ENCODE data around the gene C1orf52.
A peak's percentile ranks its signal among the peaks of the same experiment; 100 is the strongest.

The C1orf52 gene

DNA sequence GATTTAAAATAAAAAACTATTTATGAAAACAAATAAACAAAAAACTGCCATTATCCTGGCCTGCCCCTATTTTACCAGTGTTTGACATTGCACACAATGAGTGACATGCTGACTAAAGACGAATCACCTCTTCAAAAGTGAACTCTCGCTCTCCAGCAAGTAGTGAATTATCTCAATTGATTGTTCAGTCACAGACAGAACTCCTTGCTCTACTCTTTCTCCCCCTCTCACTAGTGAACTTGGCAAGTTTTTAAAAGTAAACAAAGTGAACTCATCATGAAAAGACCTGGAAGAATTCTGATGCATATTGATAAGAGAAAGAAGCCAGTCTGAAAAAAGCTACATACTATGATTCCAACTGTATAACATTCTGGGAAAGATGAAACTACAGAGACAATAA is 4.7 kb upstream of the C1orf52 start:
- Histone ChIP-seq H2AK5ac (ENCODE audit: low read length) (no peak overlapping the region), H3K36me3 (ENCODE audit: control insufficient read depth in 1 of 2, insufficient read depth in 2 of 2, low read length in 2 of 2) (peaks cover 10 to 12% of the 10 kb centered on the region in 2 experiments), H2BK12ac (ENCODE audit: low read length) (no peak overlapping the region), H3K79me1 (ENCODE audit: low read length) (peaks cover 3% of the 10 kb centered on the region), H3K4ac (ENCODE audit: low read depth, low read length) (no peak overlapping the region), H3K18ac (ENCODE audit: low read length) (no peak overlapping the region), H3K9me3 (ENCODE audit: insufficient read depth, low read depth, low read length) (no peaks in the 10 kb centered on the region), H3K4me1 (ENCODE audit: control insufficient read depth in 1 of 2, insufficient read depth in 2 of 2, low read length in 2 of 2) (no peaks in the 10 kb centered on the region), H2BK120ac (ENCODE audit: insufficient read depth, low read length, poor library complexity) (no peak overlapping the region), H3K23ac (ENCODE audit: low read length) (no peak overlapping the region), H2BK5ac (ENCODE audit: low read depth, low read length, poor library complexity) (no peak overlapping the region), H3K79me2 (ENCODE audit: control insufficient read depth, insufficient read depth, low read length, poor library complexity) (peaks cover 3% of the 10 kb centered on the region), H3K4me3 (ENCODE audit: low read depth, low read length) (no peak overlapping the region), H4K91ac (ENCODE audit: low read depth, low read length) (no peak overlapping the region), H3K9ac (ENCODE audit: low read length) (no peak overlapping the region), H4K8ac (ENCODE audit: low read depth, low read length) (no peak overlapping the region), H3K14ac (ENCODE audit: low read length) (no peak overlapping the region), H3K27me3 (ENCODE audit: insufficient read depth, low read length) (no peaks in the 10 kb centered on the region), H3K4me2 (ENCODE audit: low read length) (no peak overlapping the region), H2AFZ (ENCODE audit: insufficient read depth, low read length, poor library complexity) (no peak overlapping the region), H4K12ac (ENCODE audit: low read depth, low read length) (no peak overlapping the region), H3K27ac (ENCODE audit: low read depth, low read length) (no peak overlapping the region)
- WGBS (ENCODE audit: extremely low coverage, insufficient coverage, insufficient read length) = no CpG with 5 or more reads among the region's 2 CpGs
- DNase-seq = no peak

DNA sequence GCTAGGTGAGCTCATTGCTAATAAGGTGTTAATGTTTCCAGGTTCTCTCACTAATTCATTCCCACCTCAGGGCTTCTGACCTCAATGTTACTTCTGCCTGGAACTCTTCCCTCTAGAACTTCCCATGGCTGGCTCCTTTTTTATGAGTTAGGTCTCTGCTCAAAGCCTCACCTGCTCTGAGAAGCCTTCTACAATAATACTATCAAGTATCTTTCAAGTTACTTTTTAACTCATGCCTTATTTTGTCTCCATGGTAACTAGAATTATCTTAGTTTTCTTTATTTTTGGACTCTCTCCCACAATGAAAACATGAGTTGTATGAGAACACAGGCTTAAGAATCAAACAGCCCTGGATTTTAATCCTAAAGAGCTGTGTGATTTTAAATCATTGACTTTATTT is 3.5 kb upstream of the C1orf52 start:
- Histone ChIP-seq H3K79me1 (ENCODE audit: low read length) (peaks cover 3% of the 10 kb centered on the region), H3K14ac (ENCODE audit: low read length) (no peak overlapping the region), H3K4me3 (ENCODE audit: low read depth, low read length) (no peak overlapping the region), H3K4me2 (ENCODE audit: low read length) (no peak overlapping the region), H3K9ac (ENCODE audit: low read length) (no peak overlapping the region), H4K91ac (ENCODE audit: low read depth, low read length) (no peak overlapping the region), H2AFZ (ENCODE audit: insufficient read depth, low read length, poor library complexity) (no peak overlapping the region), H2BK12ac (ENCODE audit: low read length) (no peak overlapping the region), H3K79me2 (ENCODE audit: control insufficient read depth, insufficient read depth, low read length, poor library complexity) (peaks cover 8% of the 10 kb centered on the region), H2BK120ac (ENCODE audit: insufficient read depth, low read length, poor library complexity) (no peak overlapping the region), H3K4ac (ENCODE audit: low read depth, low read length) (no peak overlapping the region), H4K12ac (ENCODE audit: low read depth, low read length) (no peak overlapping the region), H3K18ac (ENCODE audit: low read length) (no peak overlapping the region), H2AK5ac (ENCODE audit: low read length) (no peak overlapping the region), H3K27ac (ENCODE audit: low read depth, low read length) (no peak overlapping the region), H3K27me3 (ENCODE audit: insufficient read depth, low read length) (no peaks in the 10 kb centered on the region), H3K4me1 (ENCODE audit: control insufficient read depth in 1 of 2, insufficient read depth in 2 of 2, low read length in 2 of 2) (peaks cover 0 to 3% of the 10 kb centered on the region in 2 experiments), H4K8ac (ENCODE audit: low read depth, low read length) (no peak overlapping the region), H3K23ac (ENCODE audit: low read length) (no peak overlapping the region), H3K36me3 (ENCODE audit: control insufficient read depth in 1 of 2, insufficient read depth in 2 of 2, low read length in 2 of 2) (peaks cover 6% of the 10 kb centered on the region in 2 experiments), H3K9me3 (ENCODE audit: insufficient read depth, low read depth, low read length) (no peaks in the 10 kb centered on the region), H2BK5ac (ENCODE audit: low read depth, low read length, poor library complexity) (no peak overlapping the region)
- DNase-seq = no peak

DNA sequence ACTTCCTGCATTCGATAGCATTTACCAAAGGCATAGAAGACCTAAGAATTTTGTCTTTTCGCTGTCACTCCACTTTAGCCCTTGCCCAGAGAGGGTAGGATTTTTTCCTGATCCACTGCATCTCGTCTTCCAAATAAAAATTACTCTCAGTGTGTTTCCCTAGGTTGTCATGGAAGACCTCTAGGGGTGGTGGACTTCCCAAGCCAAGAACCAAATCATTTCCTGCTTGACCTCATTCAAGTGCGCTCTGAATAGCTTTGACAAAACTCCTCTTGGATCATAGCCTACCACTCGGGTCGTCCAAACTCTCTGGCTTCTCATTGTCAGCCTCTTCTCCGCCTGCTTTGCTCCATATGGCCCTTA is 431 bp upstream of the C1orf52 start:
- peak overlapping the region; percentile 0 for H4K8ac ChIP-seq (ENCODE audit: low read depth, low read length)
- no peak overlapping the region for H2BK12ac ChIP-seq (ENCODE audit: low read length)
- no CpG with 5 or more reads among the region's 7 CpGs for WGBS (ENCODE audit: extremely low coverage, insufficient coverage, insufficient read length)

DNA sequence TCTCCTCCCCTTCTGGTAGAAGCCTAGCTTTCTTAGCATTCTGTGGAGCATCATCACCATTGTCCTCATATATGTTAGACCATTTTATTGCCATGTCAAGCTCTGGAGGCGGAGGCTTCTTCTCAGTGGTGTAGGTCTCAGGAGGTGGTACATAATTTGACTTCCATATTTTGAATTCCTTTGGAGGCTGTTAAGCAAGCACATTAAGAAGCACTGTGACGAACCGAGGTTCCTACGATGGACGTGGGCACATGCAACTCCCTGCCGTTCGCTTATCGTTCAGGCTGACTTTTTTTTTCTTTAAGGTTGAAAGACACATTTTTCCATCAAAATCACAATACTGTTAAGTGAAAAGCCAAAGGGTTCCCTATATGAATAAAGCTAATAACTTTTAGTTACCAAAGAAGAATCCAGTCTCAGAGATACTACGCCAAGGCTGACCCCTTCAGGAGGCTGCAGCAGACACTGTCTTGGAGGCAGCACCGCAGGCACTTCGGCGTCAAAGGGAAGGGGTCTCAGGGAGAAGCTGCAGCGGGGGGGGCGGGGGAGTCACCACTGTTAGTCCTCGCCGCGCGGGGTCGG is 835 bp downstream of the C1orf52 start:
- peaks cover 0 to 3% of the 10 kb centered on the region in 2 experiments for H3K4me1 ChIP-seq (ENCODE audit: control insufficient read depth in 1 of 2, insufficient read depth in 2 of 2, low read length in 2 of 2)
- H4K8ac ChIP-seq (ENCODE audit: low read depth, low read length) = no peak overlapping the region
- no peak overlapping the region for H2AFZ ChIP-seq (ENCODE audit: insufficient read depth, low read length, poor library complexity)
- no peak overlapping the region for H3K14ac ChIP-seq (ENCODE audit: low read length)
- H3K27ac ChIP-seq (ENCODE audit: low read depth, low read length) = no peak overlapping the region
- peak overlapping the region; percentile 89 for H3K4me3 ChIP-seq (ENCODE audit: low read depth, low read length)
- H3K18ac ChIP-seq (ENCODE audit: low read length) = no peak overlapping the region
- peak overlapping the region; percentile 85 for H3K4me2 ChIP-seq (ENCODE audit: low read length)
- H4K12ac ChIP-seq (ENCODE audit: low read depth, low read length) = no peak overlapping the region
- H2BK12ac ChIP-seq (ENCODE audit: low read length) = no peak overlapping the region
- H3K9ac ChIP-seq (ENCODE audit: low read length) = peak overlapping the region; percentile 84
- H2BK120ac ChIP-seq (ENCODE audit: insufficient read depth, low read length, poor library complexity) = no peak overlapping the region
- H2AK5ac ChIP-seq (ENCODE audit: low read length) = no peak overlapping the region
- H2BK5ac ChIP-seq (ENCODE audit: low read depth, low read length, poor library complexity) = no peak overlapping the region
- H4K91ac ChIP-seq (ENCODE audit: low read depth, low read length) = no peak overlapping the region
- WGBS (ENCODE audit: extremely low coverage, insufficient coverage, insufficient read length) = no CpG with 5 or more reads among the region's 19 CpGs
- H3K36me3 ChIP-seq (ENCODE audit: control insufficient read depth in 1 of 2, insufficient read depth in 2 of 2, low read length in 2 of 2) = peaks cover 0 to 9% of the 10 kb centered on the region in 2 experiments
- DNase-seq = peak in 1 of 2 donors; percentile 29
- no peaks in the 10 kb centered on the region for H3K27me3 ChIP-seq (ENCODE audit: insufficient read depth, low read length)
- peaks cover 8% of the 10 kb centered on the region for H3K79me2 ChIP-seq (ENCODE audit: control insufficient read depth, insufficient read depth, low read length, poor library complexity)
- H3K9me3 ChIP-seq (ENCODE audit: insufficient read depth, low read depth, low read length) = no peaks in the 10 kb centered on the region
- peak overlapping the region; percentile 98 for H3K4ac ChIP-seq (ENCODE audit: low read depth, low read length)
- H3K23ac ChIP-seq (ENCODE audit: low read length) = no peak overlapping the region
- H3K79me1 ChIP-seq (ENCODE audit: low read length) = peaks cover 3% of the 10 kb centered on the region

More for the DNA sequence above, 431 bp upstream of the C1orf52 start:
- Histone ChIP-seq H4K12ac (ENCODE audit: low read depth, low read length) (no peak overlapping the region), H3K14ac (ENCODE audit: low read length) (no peak overlapping the region), H3K18ac (ENCODE audit: low read length) (no peak overlapping the region), H2AK5ac (ENCODE audit: low read length) (no peak overlapping the region), H3K27ac (ENCODE audit: low read depth, low read length) (no peak overlapping the region), H3K4me1 (ENCODE audit: control insufficient read depth in 1 of 2, insufficient read depth in 2 of 2, low read length in 2 of 2) (peaks cover 0 to 3% of the 10 kb centered on the region in 2 experiments), H3K27me3 (ENCODE audit: insufficient read depth, low read length) (no peaks in the 10 kb centered on the region), H3K36me3 (ENCODE audit: control insufficient read depth in 1 of 2, insufficient read depth in 2 of 2, low read length in 2 of 2) (peaks cover 0 to 10% of the 10 kb centered on the region in 2 experiments), H3K9ac (ENCODE audit: low read length) (no peak overlapping the region), H4K91ac (ENCODE audit: low read depth, low read length) (no peak overlapping the region), H2AFZ (ENCODE audit: insufficient read depth, low read length, poor library complexity) (peak overlapping the region; percentile 23), H2BK5ac (ENCODE audit: low read depth, low read length, poor library complexity) (no peak overlapping the region), H3K4ac (ENCODE audit: low read depth, low read length) (no peak overlapping the region), H3K4me2 (ENCODE audit: low read length) (peak overlapping the region; percentile 51), H3K23ac (ENCODE audit: low read length) (no peak overlapping the region), H3K4me3 (ENCODE audit: low read depth, low read length) (no peak overlapping the region), H3K79me2 (ENCODE audit: control insufficient read depth, insufficient read depth, low read length, poor library complexity) (peaks cover 8% of the 10 kb centered on the region), H3K9me3 (ENCODE audit: insufficient read depth, low read depth, low read length) (no peaks in the 10 kb centered on the region), H2BK120ac (ENCODE audit: insufficient read depth, low read length, poor library complexity) (no peak overlapping the region), H3K79me1 (ENCODE audit: low read length) (peaks cover 3% of the 10 kb centered on the region)
- no peak for DNase-seq
